Caki2 (cell line): ENCODE measurements around the gene JAKMIP1. TPM values are rescaled to one million over a fixed set of nuclear protein-coding genes. Genes with fewer than 3 reads are reported as not detected.

ENCODE experiments used
- DNase-seq: peaks from one replicate; pipeline ENCODE4 v3.0.0-alpha.2; 2015; ENCODE audit warnings: low read depth
- in situ Hi-C: cut with HindIII; loops from 2 replicates; pipeline ENCODE4 v1.10.0; 2016; ENCODE audit warnings: low sequenced_read_pairs, low pct_unique_long_range_greater_than_20kb, mixed read lengths
- total RNA-seq: library from RNA; depleted of rRNA; stranded (reverse); fragments of >200 nt; shearing (Covaris generic); gene quantifications from 2 replicates; pipeline ENCODE4 v1.2.3, GENCODE V29; 2014; ENCODE audit warnings: low replicate concordance

The JAKMIP1 gene
- total RNA-seq, 1 experiment from 2014 or later: 6.5 TPM

- in situ Hi-C loops: no loop called here
- no peak for DNase-seq
Measured at GRCh38 chr4:6065934-6066590, 134.3 kb downstream of the JAKMIP1 start.

GRCh38 chr4:6065166-6065565, 135.2 kb downstream of the JAKMIP1 start:
- DNase-seq: no peak
- in situ Hi-C loops: no loop called here

- no peak for DNase-seq
- in situ Hi-C loops: no loop called here
Measured at GRCh38 chr4:6064383-6064782, 136.0 kb downstream of the JAKMIP1 start.

- in situ Hi-C loops: no loop called here
Measured at GRCh38 chr4:6063684-6064083, 136.7 kb downstream of the JAKMIP1 start.

GRCh38 chr4:6062133-6062532, 138.2 kb downstream of the JAKMIP1 start:
- in situ Hi-C loops: no loop called here
- no peak for DNase-seq

More at GRCh38 chr4:6063684-6064083, 136.7 kb downstream of the JAKMIP1 start:
- DNase-seq: no peak

- DNase-seq: no peak
- in situ Hi-C loops: no loop called here
Measured at GRCh38 chr4:6059375-6059805, 141.0 kb downstream of the JAKMIP1 start.

GRCh38 chr4:6058531-6059374, 141.6 kb downstream of the JAKMIP1 start:
- in situ Hi-C loops: no loop called here
- no peak for DNase-seq

GRCh38 chr4:6056976-6057766, 143.2 kb downstream of the JAKMIP1 start:
- DNase-seq: no peak
- in situ Hi-C loops: no loop called here

GRCh38 chr4:6055436-6055835, 144.9 kb downstream of the JAKMIP1 start:
- no peak for DNase-seq
- in situ Hi-C loops: no loop called here

- in situ Hi-C loops: no loop called here
- DNase-seq: no peak
Measured at GRCh38 chr4:6055030-6055429, 145.3 kb downstream of the JAKMIP1 start.

- in situ Hi-C loops: no loop called here
- DNase-seq: no peak
Measured at GRCh38 chr4:6054162-6054922, 146.0 kb downstream of the JAKMIP1 start.

- peak; percentile 66 for DNase-seq
- in situ Hi-C loops: no loop called here
Measured at GRCh38 chr4:6052679-6053078, 147.7 kb downstream of the JAKMIP1 start.

GRCh38 chr4:6050551-6050950, 149.8 kb downstream of the JAKMIP1 start:
- no peak for DNase-seq
- in situ Hi-C loops: no loop called here

- DNase-seq: no peak
- in situ Hi-C loops: no loop called here
Measured at GRCh38 chr4:6049985-6050384, 150.4 kb downstream of the JAKMIP1 start.

- no peak for DNase-seq
- in situ Hi-C loops: no loop called here
Measured at GRCh38 chr4:6049278-6049677, 151.1 kb downstream of the JAKMIP1 start.

- DNase-seq: no peak
- in situ Hi-C loops: no loop called here
Measured at GRCh38 chr4:6048537-6048936, 151.8 kb downstream of the JAKMIP1 start.

- in situ Hi-C loops: no loop called here
Measured at GRCh38 chr4:6047130-6047673, 153.1 kb downstream of the JAKMIP1 start.

GRCh38 chr4:6046526-6047129, 153.7 kb downstream of the JAKMIP1 start:
- in situ Hi-C loops: no loop called here
- DNase-seq: no peak

More at GRCh38 chr4:6047130-6047673, 153.1 kb downstream of the JAKMIP1 start:
- DNase-seq: no peak
